NCI-H524 (cell line): ENCODE measurements around the gene CNTNAP4.

Experiments used
- DNase-seq, 2 experiments: peaks; one replicate each; lab custom pipeline; 2025; lab: John Stamatoyannopoulos, UW

Gene CNTNAP4

DNA sequence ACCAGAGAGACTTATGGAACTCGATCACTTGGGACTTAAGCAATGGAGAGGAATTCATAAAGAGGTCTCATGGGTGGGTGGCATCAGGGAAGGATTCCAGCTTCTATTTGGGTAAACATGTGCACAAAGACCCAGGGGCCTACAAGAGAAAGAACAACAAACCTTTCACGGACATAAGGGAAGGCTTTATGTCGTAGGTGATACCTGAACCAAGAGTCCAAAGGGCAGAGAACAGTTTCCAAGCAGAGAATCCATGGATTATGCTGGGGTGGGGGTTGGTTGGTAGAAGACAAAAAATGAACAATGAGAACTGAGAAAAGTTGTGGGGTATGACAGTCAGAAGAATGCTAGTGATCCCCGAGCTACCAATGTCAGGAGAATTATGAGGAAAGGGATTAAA is 119.8 kb downstream of the CNTNAP4 start:
- DNase-seq = no peak

DNA sequence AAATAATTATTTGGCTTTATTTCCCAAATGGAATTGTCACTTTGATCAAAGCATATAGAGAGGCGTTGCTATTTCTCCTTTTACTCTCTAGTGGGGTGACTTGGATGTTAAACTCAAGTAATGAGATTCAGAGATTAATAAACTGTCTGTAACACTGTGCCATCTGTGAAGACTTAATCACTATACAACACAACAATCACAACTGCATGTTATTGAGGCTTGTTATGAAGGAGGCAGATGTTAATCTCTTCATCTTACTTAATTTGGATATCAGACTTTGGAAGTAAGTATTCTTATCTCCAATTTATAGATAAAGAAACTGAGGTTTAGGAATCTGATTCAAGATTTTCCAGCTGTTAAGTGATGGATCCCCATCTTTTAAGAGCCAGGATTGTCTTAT is 132.5 kb downstream of the CNTNAP4 start:
- peak; percentile 71 to 91 for DNase-seq

DNA sequence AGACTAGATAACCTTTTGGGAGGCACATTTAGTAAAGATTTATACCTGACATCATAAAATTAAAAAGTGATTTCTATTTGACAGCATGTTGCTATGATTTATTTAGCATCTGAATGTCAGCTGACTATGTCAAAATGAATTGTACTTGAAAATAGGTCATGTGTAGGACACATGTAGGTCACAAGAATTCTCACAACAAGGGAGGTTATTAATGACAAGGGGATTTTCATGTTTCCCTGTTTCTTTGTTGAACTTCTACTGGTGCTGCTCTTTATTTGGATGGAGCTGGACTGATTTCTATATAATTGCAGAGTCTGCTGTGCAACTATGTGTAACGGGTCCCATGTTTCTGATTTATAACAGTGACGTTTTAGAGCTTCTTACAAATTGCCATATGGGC is 144.4 kb downstream of the CNTNAP4 start:
- DNase-seq = no peak

DNA sequence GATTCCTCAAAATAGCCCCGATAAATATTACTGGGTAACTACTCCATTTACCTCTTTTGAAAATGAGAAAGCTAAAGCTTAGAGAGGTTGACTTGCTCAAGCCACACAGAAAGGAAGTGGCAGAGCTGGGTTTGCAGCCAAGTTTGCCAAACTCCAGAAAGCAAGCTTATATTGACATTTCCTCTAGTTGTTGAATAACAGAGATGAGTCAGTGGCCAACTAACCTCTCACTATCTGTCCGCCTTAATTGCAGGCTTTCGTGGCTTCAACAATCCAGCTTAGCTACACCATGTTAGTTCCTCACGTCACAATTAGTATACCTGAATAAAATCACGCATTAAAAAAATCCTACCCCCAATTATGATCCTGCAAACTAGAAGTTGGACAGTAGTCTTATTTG is 151.7 kb downstream of the CNTNAP4 start:
- DNase-seq = no peak

DNA sequence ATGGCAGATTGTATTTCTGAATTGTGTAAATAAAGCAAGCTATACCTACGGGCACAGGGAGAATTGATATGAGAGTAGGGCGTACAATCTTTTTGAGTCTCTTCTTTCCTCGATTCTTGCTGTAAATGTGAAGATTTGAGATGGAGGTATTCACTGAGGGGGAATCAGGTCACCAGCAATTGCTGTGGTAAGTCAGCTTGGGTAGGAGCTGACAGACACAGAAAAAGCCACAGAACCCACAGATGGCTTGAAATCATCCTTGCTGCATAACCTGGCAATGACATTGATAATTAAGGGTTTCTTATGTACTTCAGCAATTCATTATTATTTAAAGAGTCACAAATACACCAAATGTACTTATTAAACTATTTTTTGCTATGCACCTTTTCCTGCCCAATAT is 164.2 kb downstream of the CNTNAP4 start:
- DNase-seq = peak in 1 of 2 experiments; percentile 10

DNA sequence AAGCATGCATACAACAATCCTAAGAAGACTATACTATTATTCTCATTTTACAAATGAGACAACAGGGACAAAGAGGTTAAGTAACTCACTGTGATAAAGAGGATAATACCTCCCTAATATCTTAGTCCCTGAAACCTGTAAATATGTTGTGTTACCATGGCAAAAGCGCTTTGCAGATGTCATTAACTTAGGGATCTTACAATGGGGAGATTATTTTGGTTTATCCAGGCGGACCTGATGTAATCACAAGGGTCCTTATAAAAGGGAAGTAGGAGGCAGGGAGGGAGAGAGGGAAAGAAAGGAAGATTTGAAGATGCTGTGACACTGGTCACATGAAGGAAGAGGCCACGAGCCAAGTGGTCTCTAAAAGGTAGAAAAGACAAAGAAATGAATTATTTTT is 164.7 kb downstream of the CNTNAP4 start:
- DNase-seq = peak; percentile 50 to 86

DNA sequence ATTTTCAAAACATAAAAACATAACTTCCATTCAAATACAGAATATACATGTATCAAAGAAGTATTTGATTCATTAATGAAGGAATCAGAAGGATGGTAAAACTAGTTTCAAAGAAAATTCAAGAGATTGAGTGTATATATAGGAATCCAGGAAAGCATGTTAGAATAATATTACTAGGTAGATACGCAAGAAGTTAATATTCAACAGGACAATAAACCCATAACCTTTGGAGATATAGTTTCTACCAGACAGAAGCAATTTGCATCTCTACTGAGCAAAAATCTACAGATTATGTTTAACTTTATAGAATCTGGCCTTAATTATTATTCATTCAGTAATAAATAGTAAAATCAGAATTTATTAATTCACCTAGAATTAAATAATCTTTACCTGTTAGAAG is 166.8 kb downstream of the CNTNAP4 start:
- no peak for DNase-seq

DNA sequence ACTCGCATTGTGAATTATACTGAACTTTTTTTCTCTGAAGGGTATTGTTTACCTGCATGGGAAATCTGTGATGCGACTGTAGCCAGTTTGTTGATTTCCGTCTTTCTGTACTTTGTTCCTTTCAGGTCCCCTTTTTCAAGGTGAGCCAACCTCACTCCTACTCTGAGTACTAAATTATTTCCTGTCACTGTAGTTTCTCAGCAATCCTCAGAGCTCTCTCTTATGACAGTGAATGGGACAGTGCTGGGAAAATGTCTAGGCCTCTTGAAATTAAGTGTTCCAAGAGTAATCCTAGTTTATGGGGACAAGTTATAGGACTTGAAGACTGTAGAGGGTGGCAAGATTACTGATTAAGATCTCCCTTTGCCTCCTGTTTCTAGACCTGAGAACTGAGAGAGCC is 167.6 kb downstream of the CNTNAP4 start:
- peak; percentile 30 to 74 for DNase-seq

DNA sequence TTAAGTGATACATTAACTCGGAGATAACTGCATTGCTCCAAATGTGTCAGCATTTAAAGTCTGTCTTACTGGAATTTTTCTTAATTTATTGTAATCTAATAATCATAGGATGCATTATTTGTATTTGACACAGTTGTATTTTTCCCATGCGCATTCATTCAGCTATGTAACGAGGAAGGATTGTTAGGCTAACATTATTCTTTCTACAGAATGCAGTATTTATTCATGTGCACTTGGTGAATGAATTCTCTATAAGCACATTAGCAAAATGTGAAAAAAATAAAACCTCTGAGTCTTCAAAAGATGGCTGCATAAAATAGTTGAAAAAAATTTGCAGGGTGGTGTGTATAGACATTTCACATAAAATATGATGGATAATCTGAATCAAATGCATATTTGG is 168.6 kb downstream of the CNTNAP4 start:
- DNase-seq = no peak

DNA sequence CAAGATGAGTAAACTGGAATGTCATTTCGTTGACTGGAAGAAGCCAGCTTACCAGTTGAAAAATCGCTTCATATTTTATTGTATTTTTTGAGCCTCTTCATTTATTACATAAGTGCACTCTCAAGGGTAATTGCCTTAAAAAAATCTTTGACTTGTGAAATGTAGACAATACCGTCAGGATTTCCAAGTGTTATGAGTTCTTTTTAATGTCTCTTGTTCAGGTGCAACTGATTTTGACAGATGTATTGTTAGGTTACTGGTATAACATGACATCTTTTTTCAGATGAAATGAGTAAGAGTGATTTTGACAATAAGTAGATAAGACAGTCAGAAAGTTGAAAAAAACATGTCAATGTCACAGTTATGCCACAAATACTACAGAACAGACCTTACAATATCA is 169.1 kb downstream of the CNTNAP4 start:
- DNase-seq = no peak

DNA sequence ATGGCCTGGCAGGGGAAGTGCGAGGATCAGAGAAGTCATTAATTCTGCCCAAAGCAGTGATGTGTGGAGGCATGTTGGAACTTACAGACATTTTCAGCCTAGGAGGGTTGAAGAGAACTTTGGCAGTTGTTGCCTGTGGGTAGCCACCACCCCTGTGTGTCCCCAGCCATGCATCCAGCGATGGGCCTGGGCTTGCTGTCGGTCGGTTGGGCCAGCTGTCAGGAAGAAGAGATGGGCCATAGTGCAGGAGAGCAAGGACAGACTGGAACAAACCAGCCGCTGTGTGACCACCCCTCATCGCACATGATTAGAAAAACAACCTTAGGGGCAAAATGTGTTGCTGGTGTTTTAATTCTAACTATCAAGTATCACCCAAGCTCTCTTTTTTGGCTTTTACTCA is 173.7 kb downstream of the CNTNAP4 start:
- DNase-seq = no peak

DNA sequence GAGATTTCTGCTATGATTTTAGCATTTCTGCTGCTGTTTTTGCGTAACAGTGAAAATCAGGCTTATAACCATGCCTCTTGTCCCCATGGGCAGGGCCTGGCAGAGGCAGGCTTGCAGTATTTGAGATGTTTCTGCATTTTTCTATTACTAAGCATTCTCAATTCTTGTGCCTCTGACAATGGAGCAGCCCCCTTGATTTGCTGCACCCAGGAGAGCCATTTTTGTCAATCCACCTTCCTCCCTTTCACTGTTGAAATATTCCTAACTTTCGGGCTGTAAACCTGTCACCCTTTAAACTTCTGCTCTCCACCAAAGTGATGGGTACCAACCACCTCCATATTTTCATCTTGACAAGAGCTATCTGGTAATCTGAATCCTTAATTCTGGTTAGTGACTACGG is 178.1 kb downstream of the CNTNAP4 start:
- no peak for DNase-seq

DNA sequence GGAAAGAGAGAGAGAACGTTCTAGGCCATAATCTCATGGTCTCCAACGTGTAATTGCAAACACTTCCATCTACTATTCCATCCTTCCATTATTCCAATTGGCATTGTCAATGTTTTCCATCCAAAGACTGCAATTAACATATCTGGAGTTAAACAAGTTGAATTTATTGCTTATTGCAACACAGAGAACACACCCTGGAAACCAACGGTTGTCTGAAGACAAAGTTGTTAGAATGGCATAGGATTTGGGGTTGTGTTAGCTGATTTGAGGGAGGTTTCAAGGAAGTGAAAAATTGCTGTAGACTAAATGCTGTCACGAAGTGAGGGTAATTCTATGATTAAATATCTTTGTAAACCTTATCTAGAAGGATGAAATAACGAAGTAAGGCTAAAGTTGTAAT is 178.8 kb downstream of the CNTNAP4 start:
- DNase-seq = no peak

DNA sequence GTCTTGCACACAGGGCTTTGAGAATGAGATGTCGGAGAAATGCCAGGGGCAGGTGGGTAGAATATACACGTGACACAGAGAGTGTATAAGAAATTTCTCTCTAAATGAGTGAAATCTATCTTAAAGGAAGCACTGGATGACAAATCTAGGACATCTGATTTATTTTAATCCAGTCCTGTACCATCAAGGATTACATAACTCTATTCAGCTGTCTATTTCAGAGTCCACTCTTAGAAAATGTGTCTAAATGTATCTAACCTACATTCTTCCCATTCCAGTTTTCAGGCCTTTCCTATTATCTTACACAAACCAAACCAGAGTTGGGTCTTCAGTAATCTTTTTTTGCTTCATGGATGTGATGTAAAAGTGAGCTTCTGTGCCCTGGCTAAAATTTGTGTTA is 181.9 kb downstream of the CNTNAP4 start:
- no peak for DNase-seq

DNA sequence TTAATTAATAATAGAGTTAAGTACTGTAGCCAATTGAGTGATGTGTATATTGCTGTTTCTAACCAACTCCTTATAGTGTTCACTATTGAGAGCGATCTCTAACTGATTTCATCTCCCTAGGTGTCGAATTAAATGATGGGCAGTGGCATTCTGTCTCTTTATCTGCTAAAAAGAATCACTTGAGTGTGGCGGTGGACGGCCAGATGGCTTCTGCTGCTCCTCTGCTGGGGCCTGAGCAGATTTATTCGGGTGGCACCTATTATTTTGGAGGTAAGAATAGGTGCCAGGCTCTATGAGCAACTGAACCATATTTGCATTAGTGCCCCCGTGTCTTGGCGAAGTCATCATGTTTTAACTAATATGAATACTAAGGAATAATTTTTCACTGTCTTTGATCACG is 184.6 kb downstream of the CNTNAP4 start:
- peak; percentile 6 to 51 for DNase-seq

DNA sequence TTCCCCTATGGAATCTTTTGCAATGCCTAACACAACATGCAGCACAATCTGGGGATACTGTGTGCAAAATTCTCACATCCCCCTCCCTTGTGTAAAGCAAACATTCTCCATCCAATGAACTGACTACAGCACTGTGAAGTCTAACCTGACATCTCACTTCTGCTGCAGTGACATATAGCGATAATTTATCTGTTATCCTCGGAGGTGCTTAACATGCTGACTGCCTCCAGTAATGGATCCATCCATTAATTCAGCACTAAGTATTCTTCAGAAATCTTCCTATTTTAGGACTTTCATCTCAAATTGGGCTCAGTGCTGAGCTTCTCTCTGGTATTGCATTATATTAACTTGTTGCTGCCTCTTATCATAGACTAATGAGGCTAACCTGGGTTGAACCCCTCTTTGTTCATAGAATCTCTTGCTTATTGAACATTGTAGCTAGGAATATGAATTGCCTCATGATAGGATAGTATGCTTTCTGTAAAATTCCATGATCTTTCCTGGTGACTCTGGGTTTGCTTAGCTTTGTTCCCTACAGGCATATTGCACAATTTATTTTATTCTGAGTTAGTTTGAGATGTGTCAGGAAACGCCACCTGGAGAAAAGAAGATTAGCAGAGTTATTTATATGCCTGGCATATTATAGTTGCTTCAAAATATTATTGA is 187.9 kb downstream of the CNTNAP4 start:
- DNase-seq = no peak

DNA sequence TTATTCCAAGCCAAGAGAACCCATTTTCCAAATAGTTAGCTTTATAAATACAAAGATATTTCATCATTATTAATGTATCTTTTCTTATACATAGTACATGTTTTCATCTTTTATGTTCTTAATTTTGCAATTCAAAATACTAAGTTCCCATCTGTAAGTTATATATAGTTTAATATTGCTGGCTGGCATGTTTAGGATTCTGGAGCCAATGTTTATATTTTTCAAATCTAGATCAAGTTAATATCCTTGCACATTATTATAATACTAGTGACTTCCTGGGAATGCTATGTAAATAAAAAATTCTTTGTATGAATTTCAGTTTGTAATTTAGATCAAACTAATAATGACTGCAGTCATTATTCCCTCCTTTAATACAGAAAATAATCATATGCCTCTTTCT is 189.7 kb downstream of the CNTNAP4 start:
- no peak for DNase-seq

DNA sequence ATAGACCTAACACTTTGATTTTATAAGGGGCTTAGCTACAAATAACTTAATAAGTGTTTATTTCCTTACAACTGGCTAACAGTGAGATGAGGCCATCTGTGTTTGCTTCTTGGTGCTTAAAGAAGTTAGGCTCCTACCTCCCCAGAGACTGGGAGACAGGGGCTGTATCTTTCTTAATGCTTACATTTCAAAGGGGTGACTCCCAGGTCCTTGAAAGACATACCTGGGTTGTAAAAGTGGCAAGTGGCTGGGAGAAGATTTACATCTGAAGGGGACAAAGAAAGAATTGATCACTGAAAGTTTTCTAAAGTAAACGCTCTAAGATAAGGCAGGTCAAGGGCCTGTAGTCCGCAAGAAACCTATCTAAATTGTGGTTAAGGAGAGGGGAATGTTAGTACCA is 196.8 kb downstream of the CNTNAP4 start:
- no peak for DNase-seq

DNA sequence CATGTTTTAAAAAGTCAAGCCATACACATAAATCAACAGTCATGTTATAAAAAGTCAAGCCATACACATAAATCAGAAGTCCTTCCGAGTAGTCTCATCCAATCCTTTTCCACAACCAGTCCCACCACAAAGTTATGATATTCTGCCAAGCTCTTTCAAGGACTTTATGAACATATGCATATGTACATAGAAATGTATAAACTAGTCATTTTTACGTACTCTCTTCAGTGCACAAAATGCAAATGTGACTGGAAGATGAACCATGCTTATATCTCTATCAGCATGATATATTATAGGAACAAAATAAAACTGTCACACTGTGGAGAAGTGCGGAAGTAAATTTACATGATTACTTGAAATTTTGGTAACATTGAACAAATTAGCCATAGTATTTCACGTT is 200.9 kb downstream of the CNTNAP4 start:
- DNase-seq = no peak

DNA sequence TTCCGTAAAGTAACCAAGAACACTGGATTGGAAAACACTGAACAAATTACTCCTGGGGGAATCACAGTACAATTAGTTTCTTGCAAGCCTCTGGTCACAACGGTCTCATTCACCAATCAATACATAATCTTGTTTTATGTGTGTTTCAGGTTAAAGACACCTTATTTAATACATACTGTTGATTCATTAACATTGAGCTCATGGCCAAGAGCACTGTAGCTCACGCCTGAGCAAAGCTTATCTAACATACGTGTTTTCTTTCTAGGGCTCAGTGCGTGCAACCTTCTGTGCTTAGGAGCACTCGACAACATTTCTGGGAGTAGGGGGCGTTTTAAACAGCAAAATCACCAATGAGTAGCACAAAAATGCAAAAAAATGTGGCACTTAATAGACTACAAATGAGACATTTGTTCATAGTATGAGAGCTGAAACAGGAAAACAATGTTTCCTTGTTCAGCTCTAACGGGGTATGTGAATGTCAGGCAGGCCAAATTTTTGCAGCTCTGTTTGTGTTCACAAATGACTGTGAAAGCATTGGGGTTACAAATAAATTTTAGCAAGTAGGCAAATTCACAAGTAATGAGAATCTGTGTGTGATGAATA is 206.2 kb downstream of the CNTNAP4 start:
- no peak for DNase-seq

DNA sequence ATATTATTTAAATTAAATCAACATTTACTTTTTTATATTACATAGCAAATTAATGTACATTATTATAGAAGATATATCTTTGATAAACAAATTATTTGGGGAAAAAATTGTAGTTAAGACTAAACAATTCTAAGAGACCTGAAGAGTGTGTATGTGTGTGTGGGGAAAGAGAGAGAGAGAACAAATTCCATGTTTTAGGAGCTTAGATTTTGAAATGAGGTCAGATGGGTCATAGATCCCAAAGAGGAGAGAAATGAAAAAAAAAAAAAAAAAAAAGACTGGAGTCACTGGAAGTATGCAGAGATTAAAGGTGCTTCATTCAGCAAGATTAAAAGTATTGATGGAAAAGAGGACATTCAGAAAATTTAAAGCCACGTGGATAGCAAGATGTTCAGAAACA is 206.8 kb downstream of the CNTNAP4 start:
- no peak for DNase-seq

DNA sequence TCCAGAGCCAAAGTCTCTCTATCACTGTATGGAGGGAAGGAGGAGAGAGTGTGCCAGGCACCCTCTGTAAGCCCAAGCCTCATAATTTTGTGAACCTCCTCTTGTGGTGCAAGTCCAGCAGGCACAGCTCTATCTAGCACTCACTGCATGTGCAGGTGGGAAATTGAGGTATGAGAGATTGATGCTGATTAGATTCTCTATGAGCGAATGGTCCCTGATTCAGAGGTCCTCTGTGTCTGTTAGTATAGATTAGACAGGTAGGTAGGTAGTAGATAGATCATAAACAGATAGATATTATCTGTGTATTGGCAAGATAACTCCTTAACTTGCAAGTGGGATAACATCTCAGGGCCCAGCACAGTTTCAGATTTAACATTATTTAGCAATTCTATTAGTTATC is 209.5 kb downstream of the CNTNAP4 start:
- no peak for DNase-seq

DNA sequence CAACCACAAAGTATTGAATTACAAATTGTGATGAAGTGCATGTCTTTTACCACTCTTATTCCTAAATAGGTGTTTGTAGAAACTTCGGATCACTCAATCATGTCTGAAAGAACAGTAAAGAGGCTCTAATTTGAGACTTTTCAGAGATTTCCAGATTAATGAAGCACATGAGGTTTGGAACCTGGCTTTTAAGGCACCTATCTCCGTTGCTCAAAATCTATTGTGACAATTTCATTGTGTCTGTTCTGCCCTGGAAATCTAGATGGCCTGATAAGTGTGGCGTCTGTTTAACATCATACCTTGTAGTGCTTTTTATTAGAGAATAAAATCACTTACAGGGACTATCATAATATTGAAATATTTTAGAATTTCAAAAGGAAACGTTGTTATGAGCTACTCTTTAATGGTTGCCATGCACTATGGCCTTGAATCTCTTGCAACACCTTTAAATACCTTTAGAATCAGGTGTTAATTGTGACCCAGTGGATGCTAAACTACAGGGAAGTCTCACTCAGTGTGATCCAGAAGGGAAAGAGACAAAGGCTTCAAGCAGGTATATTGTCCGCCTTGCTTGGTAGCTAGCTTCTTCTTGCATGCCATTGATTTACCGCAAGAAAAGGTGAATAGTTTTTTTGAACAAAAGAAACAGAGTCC is 210.3 kb downstream of the CNTNAP4 start:
- DNase-seq = no peak

DNA sequence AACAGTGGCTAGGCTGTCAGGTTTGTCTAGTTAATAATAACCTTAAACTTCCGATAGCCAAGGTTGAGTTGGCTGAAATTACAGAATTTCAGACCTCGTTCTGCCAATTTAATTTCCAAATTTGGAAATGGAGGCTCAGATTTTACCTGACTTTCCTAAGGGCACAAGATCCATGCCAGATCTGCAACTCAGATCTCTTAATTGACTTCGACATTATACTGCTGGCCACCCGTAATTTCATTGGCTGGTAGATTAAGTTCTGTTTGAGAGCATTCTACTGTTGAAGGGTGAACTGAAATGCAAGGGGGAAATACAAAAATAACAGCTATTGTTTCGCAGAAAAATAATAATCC is 210.8 kb downstream of the CNTNAP4 start:
- no peak for DNase-seq
